GM12878 (cell line): Measurements from ENCODE around the gene EEPD1.

Experiments
- MEF2B ChIP-seq: fragments of 450-650 bp; IDR thresholded peaks from 2 replicates; pipeline ENCODE4 v1.6.1; 2018; ENCODE audit warnings: mild to moderate bottlenecking, moderate library complexity; ENCODE audit not compliant: partially characterized antibody, poor library complexity, severe bottlenecking
- SRF ChIP-seq, 2 experiments: IDR thresholded peaks; 2 replicates each; pipeline ENCODE4 v1.6.1; 2011; ENCODE audit warnings: low read depth in 2 of 2, low read length in 2 of 2, mild to moderate bottlenecking in 1 of 2, moderate library complexity in 1 of 2
- ZNF217 ChIP-seq: fragments of 450-650 bp; IDR thresholded peaks from 2 replicates; pipeline ENCODE4 v1.6.1; 2017; ENCODE audit warnings: antibody characterized with exemption, mild to moderate bottlenecking
- TF ChIP-seq, protein P1 (sequence below), 3 experiments: IDR thresholded peaks in 2 of 3; conservative IDR thresholded peaks in 1 of 3; 2 replicates each; pipeline ENCODE4 v1.5.1; 2011; ENCODE audit warnings: low read depth in 3 of 3, low read length in 3 of 3, mild to moderate bottlenecking in 3 of 3, control low read depth in 2 of 3, moderate library complexity in 2 of 3, inconsistent platforms in 1 of 3, mixed read lengths in 1 of 3; ENCODE audit not compliant: control insufficient read depth in 2 of 3, insufficient read depth in 1 of 3; ENCODE audit errors: extremely low read depth in 1 of 3

DNA sequence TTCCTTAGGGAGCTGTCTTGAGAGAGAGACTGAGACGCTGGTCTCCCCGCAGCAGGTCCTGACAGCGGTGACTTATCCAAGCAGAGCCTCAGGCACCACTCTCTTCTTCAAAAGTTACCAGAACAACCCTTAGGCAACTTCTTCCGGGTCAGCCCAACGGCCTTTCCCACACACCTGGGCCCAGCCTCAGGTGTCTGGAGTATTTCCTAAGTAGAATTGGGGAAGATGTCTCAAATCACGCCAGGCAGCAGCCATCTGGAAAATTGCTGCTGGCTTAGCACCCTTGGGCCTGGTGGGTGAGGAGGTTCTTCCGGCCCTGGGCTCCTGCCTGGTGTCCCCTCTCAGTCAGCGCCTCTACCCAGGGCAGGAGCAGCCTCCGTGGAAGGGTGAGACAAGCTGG is 156.2 kb downstream of the EEPD1 start:
- TF ChIP-seq MEF2B (no peak), SRF (IDR thresholded peaks at IDR 0.05; ENCODE audit: low read depth in 2 of 2, low read length in 2 of 2) (no peak), ZNF217 (no peak)
- TF ChIP-seq, protein P1, sequence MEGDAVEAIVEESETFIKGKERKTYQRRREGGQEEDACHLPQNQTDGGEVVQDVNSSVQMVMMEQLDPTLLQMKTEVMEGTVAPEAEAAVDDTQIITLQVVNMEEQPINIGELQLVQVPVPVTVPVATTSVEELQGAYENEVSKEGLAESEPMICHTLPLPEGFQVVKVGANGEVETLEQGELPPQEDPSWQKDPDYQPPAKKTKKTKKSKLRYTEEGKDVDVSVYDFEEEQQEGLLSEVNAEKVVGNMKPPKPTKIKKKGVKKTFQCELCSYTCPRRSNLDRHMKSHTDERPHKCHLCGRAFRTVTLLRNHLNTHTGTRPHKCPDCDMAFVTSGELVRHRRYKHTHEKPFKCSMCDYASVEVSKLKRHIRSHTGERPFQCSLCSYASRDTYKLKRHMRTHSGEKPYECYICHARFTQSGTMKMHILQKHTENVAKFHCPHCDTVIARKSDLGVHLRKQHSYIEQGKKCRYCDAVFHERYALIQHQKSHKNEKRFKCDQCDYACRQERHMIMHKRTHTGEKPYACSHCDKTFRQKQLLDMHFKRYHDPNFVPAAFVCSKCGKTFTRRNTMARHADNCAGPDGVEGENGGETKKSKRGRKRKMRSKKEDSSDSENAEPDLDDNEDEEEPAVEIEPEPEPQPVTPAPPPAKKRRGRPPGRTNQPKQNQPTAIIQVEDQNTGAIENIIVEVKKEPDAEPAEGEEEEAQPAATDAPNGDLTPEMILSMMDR (IDR thresholded peaks at IDR 0.05 in 2 of 3, conservative IDR thresholded peaks at IDR 0.05 in 1 of 3; ENCODE audit: control insufficient read depth in 2 of 3, extremely low read depth in 1 of 3, insufficient read depth in 1 of 3, low read depth in 3 of 3, low read length in 3 of 3) = no peak
